Peyer's patch (tissue), 4 donors: Measurements from ENCODE around the gene RNF114.

Source experiments
- POLR2A ChIP-seq, 2 donors: fragments of 450-650 bp; IDR thresholded peaks; one replicate each; pipeline ENCODE4 v1.5.1; 2017; ENCODE audit warnings: antibody characterized with exemption in 2 of 2, mild to moderate bottlenecking in 2 of 2, moderate library complexity in 2 of 2
- TF ChIP-seq, protein P1 (sequence below), 6 experiments: fragments of 450-650 bp in 4 of 6; fragments of 200-600 bp in 2 of 6; sonication (generic) in 1 of 6; IDR thresholded peaks; one replicate each; pipeline ENCODE4 v1.5.1; 2017 to 2019; ENCODE audit warnings: antibody characterized with exemption in 6 of 6, mild to moderate bottlenecking in 3 of 6, moderate library complexity in 1 of 6

DNA sequence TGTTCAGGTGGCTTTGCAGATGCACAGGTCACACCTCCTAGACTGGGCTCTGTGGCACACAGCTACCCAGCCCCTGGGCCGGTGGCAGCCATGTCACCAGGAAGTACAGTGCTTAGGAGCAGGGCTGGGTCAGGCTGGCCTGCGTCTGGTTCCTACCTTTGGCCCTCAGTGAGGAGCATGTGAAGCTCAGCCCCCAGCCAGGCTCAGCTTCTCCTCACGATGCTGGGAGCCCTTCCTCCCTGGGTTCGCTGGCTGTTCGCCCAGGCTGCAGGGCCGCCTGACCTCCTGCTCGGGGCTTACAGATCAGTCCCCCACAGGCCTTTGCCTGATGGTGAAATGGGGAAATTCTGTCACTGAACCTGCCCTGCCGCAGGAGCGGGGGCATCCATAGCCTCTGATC, 43.9 kb upstream of the RNF114 start:
- TF ChIP-seq, protein P1, sequence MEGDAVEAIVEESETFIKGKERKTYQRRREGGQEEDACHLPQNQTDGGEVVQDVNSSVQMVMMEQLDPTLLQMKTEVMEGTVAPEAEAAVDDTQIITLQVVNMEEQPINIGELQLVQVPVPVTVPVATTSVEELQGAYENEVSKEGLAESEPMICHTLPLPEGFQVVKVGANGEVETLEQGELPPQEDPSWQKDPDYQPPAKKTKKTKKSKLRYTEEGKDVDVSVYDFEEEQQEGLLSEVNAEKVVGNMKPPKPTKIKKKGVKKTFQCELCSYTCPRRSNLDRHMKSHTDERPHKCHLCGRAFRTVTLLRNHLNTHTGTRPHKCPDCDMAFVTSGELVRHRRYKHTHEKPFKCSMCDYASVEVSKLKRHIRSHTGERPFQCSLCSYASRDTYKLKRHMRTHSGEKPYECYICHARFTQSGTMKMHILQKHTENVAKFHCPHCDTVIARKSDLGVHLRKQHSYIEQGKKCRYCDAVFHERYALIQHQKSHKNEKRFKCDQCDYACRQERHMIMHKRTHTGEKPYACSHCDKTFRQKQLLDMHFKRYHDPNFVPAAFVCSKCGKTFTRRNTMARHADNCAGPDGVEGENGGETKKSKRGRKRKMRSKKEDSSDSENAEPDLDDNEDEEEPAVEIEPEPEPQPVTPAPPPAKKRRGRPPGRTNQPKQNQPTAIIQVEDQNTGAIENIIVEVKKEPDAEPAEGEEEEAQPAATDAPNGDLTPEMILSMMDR (IDR thresholded peaks at IDR 0.05): no peak
- no peak for TF ChIP-seq POLR2A (IDR thresholded peaks at IDR 0.05)
